GM12878 (cell line): ENCODE measurements around the gene MLPH. TPM values are rescaled to one million over a fixed set of nuclear protein-coding genes. Genes with fewer than 3 reads are reported as not detected.
A peak's percentile ranks its signal among the peaks of the same experiment; 100 is the strongest.

Experiments used
- ATAC-seq: fragments of 200-7000 bp; cut with Tn5 transposase; 3 replicates; pipeline ENCODE4 v1.9.1; 2020; ENCODE audit warnings: mild to moderate bottlenecking, moderate library complexity
- BruUV-seq: library from RNA; stranded (reverse); fragments of 400-500 nt; replicated peaks from 2 replicates; lab custom pipeline; 2021; lab: Mats Ljungman, UMichigan
- CTCF ChIA-PET: fragments of 300-600 bp; sonication (Branson Sonifier 250); formaldehyde crosslinking; extraction: SDS; loops from one replicate; lab custom pipeline; 2021; ENCODE audit warnings: inconsistent platforms; lab: Yijun Ruan, JAX
- POLR2A ChIA-PET: fragments of 350-600 bp; formaldehyde crosslinking; extraction: SDS; loops from one replicate; lab custom pipeline; 2021; ENCODE audit warnings: inconsistent platforms; lab: Charles Lee
- RAD21 ChIA-PET: fragments of 300-600 bp; sonication (Branson Sonifier 250); formaldehyde crosslinking; loops from one replicate; lab custom pipeline; 2023; ENCODE audit warnings: antibody characterized with exemption; ENCODE audit not compliant: unreplicated experiment; lab: Charles Lee
- SMC1A ChIA-PET: fragments of 300-600 bp; sonication (Branson Sonifier 250); formaldehyde crosslinking; loops from one replicate; lab custom pipeline; 2023; ENCODE audit not compliant: unreplicated experiment, uncharacterized antibody; lab: Charles Lee
- DNase-seq: peaks from one replicate; pipeline ENCODE4 v3.0.0-alpha.2; 2011; ENCODE audit warnings: low read depth, low spot score
- FAIRE-seq: peaks from 3 replicates; lab custom pipeline; 2011; peaks lifted over from hg19 to GRCh38; lab: Jason Lieb, UNC
- H2AFZ ChIP-seq: 2 replicates; pipeline ENCODE4 v1.6.0; 2011; ENCODE audit warnings: low read depth, low read length, control low read depth; ENCODE audit not compliant: control insufficient read depth
- H3K27ac ChIP-seq: 2 replicates; pipeline ENCODE4 v1.5.1; 2011; ENCODE audit warnings: control low read depth; ENCODE audit not compliant: control insufficient read depth, insufficient read depth
- H3K27me3 ChIP-seq, 2 experiments: replicated peaks in 1 of 2; 2 replicates each; pipeline versions ENCODE4 v1.6.0 to v1.6.1; 2011; ENCODE audit warnings: low read length in 1 of 2; ENCODE audit not compliant: control insufficient read depth in 2 of 2, insufficient read depth in 2 of 2
- H3K36me3 ChIP-seq, 2 experiments: 2 replicates each; pipeline ENCODE4 v1.5.1; 2011; ENCODE audit warnings: low read length in 1 of 2; ENCODE audit not compliant: control insufficient read depth in 2 of 2, insufficient read depth in 2 of 2
- H3K4me1 ChIP-seq: 2 replicates; pipeline ENCODE4 v1.6.1; 2011; ENCODE audit warnings: mild to moderate bottlenecking, low read length, moderate library complexity, mixed read lengths; ENCODE audit not compliant: control insufficient read depth, insufficient read depth
- H3K4me2 ChIP-seq: 2 replicates; pipeline ENCODE4 v1.6.0; 2011; ENCODE audit warnings: control low read depth; ENCODE audit not compliant: control insufficient read depth, insufficient read depth
- H3K4me3 ChIP-seq: fragments of 200-600 bp; sonication (generic); 2 replicates; pipeline ENCODE4 v1.5.1; 2016
- H3K79me2 ChIP-seq: 2 replicates; pipeline ENCODE4 v1.6.0; 2011; ENCODE audit warnings: low read length; ENCODE audit not compliant: control insufficient read depth, insufficient read depth
- H3K9ac ChIP-seq: 2 replicates; pipeline ENCODE4 v1.8.0; 2011; ENCODE audit warnings: low read length, control low read depth, mixed read lengths; ENCODE audit not compliant: control insufficient read depth, insufficient read depth
- H3K9me3 ChIP-seq: replicated peaks from 3 replicates; pipeline ENCODE4 v1.5.1; 2011; ENCODE audit warnings: mild to moderate bottlenecking, low read length; ENCODE audit not compliant: control insufficient read depth, insufficient read depth
- H4K20me1 ChIP-seq: 2 replicates; pipeline ENCODE4 v1.6.0; 2011; ENCODE audit not compliant: control insufficient read depth, insufficient read depth
- BHLHE40 ChIP-seq, 2 experiments: fragments of 450-650 bp in 1 of 2; IDR thresholded peaks; 2 replicates each; pipeline ENCODE4 v1.6.1; 2011 to 2017; ENCODE audit warnings: low read depth in 2 of 2, borderline replicate concordance in 1 of 2, improper control_type of control experiment in 1 of 2, low read length in 1 of 2, mild to moderate bottlenecking in 1 of 2
- CBX3 ChIP-seq: fragments of 200-600 bp; sonication (generic); IDR thresholded peaks from 2 replicates; pipeline ENCODE4 v1.6.1; 2016; ENCODE audit warnings: low read depth, borderline replicate concordance
- ETV6 ChIP-seq, 2 experiments: fragments of 450-650 bp in 1 of 2; IDR thresholded peaks in 1 of 2; conservative IDR thresholded peaks in 1 of 2; 2 replicates each; pipeline ENCODE4 v1.6.1; 2014; ENCODE audit warnings: antibody characterized with exemption in 1 of 2, borderline replicate concordance in 1 of 2, low read depth in 1 of 2, mild to moderate bottlenecking in 1 of 2, moderate library complexity in 1 of 2
- FOXM1 ChIP-seq: IDR thresholded peaks from 2 replicates; pipeline ENCODE4 v1.6.1; 2012; ENCODE audit warnings: low read depth, mild to moderate bottlenecking, inconsistent platforms, low read length, moderate library complexity
- IKZF1 ChIP-seq: fragments of 450-650 bp; conservative IDR thresholded peaks from 2 replicates; pipeline ENCODE4 v1.6.1; 2017; ENCODE audit warnings: antibody characterized with exemption, mild to moderate bottlenecking
- KDM1A ChIP-seq: fragments of 200-600 bp; sonication (generic); IDR thresholded peaks from 2 replicates; pipeline ENCODE4 v1.6.1; 2016; ENCODE audit warnings: borderline replicate concordance
- PAX8 ChIP-seq: fragments of 450-650 bp; IDR thresholded peaks from 2 replicates; pipeline ENCODE4 v1.6.1; 2017; ENCODE audit warnings: mild to moderate bottlenecking, moderate library complexity
- RAD21 ChIP-seq: IDR thresholded peaks from 2 replicates; pipeline ENCODE4 v1.6.1; 2011; ENCODE audit warnings: mild to moderate bottlenecking, low read depth, low read length, moderate library complexity; ENCODE audit not compliant: insufficient read depth
- RELA ChIP-seq: fragments of 450-650 bp; IDR thresholded peaks from 2 replicates; pipeline ENCODE4 v1.8.0; 2014; ENCODE audit warnings: borderline replicate concordance; ENCODE audit not compliant: partially characterized antibody
- RFX5 ChIP-seq: IDR thresholded peaks from 2 replicates; pipeline ENCODE4 v1.6.1; 2011; ENCODE audit warnings: low read depth, low read length, improper control_type of control experiment
- RUNX3 ChIP-seq: IDR thresholded peaks from 2 replicates; pipeline ENCODE4 v1.6.1; 2012; ENCODE audit warnings: low read length, inconsistent platforms
- SMAD1 ChIP-seq: fragments of 450-650 bp; IDR thresholded peaks from 2 replicates; pipeline ENCODE4 v1.6.1; 2018; ENCODE audit warnings: mild to moderate bottlenecking, low read depth; ENCODE audit not compliant: partially characterized antibody
- SMC3 ChIP-seq: IDR thresholded peaks from 2 replicates; pipeline ENCODE4 v1.6.1; 2011; ENCODE audit warnings: low read length, improper control_type of control experiment, borderline replicate concordance
- WGBS: methylation state at CpG from one replicate; pipeline ENCODE4 v1.1.6; 2016; ENCODE audit warnings: low lambda C conversion rate; ENCODE audit not compliant: insufficient replicate concordance, insufficient coverage; ENCODE audit errors: missing lambda C conversion rate; 5-methylcytosine and 5-hydroxymethylcytosine counted together
- in situ Hi-C: fragments of 300-500 bp; cut with MboI; formaldehyde crosslinking; loops from 9 replicates; pipeline ENCODE4 v1.14.3; 2018; ENCODE audit warnings: mixed read lengths
- intact Hi-C: fragments of 100-400 bp; cut with micrococcal nuclease; formaldehyde crosslinking; loops from one replicate; pipeline ENCODE4 v1.14.2; 2022; ENCODE audit not compliant: unreplicated experiment
- polyA plus RNA-seq, 11 experiments: library from polyadenylated mRNA; depleted of rRNA in 4 of 11; unstranded in 6 of 11; stranded (reverse) in 5 of 11; fragments of >200 nt; fragmentation: Nextera tagmentation in 4 of 11; fragmentation: Illumina TruSeq in 1 of 11; extraction: Ambion mirVana in 4 of 11; extraction: Trizol in 1 of 11; gene quantifications; 1 replicate in 1 of 11; 2 replicates in 10 of 11; pipeline versions ENCODE4 v1.2.1 to v1.2.3, GENCODE V29; 2011 to 2016; ENCODE audit warnings: inconsistent platforms in 2 of 11, missing spikeins in 2 of 11, low read depth in 1 of 11
- total RNA-seq, 4 experiments: library from RNA; depleted of rRNA in 3 of 4; stranded (reverse); fragments of >200 nt in 3 of 4; fragmentation: Illumina TruSeq in 1 of 4; extraction: Trizol in 1 of 4; gene quantifications; 2 replicates each; pipeline versions ENCODE4 v1.2.1 to v1.2.3, GENCODE V29; 2013 to 2021
- TF ChIP-seq, protein P1 (sequence below): fragments of 450-650 bp; IDR thresholded peaks from 2 replicates; pipeline ENCODE4 v1.6.1; 2018; ENCODE audit warnings: mild to moderate bottlenecking, low read depth, moderate library complexity; ENCODE audit not compliant: partially characterized antibody
- TF ChIP-seq, protein P2 (sequence below), 3 experiments: IDR thresholded peaks in 2 of 3; conservative IDR thresholded peaks in 1 of 3; 2 replicates each; pipeline ENCODE4 v1.5.1; 2011; ENCODE audit warnings: low read depth in 3 of 3, low read length in 3 of 3, mild to moderate bottlenecking in 3 of 3, control low read depth in 2 of 3, moderate library complexity in 2 of 3, inconsistent platforms in 1 of 3, mixed read lengths in 1 of 3; ENCODE audit not compliant: control insufficient read depth in 2 of 3, insufficient read depth in 1 of 3; ENCODE audit errors: extremely low read depth in 1 of 3

MLPH gene
- total and polyA plus RNA-seq, 10 of the 15 experiments (the other 5 are each of a cell fraction or from before 2014, with no cell fraction given) = 0.16 to 0.85 TPM; not detected in 8

DNA sequence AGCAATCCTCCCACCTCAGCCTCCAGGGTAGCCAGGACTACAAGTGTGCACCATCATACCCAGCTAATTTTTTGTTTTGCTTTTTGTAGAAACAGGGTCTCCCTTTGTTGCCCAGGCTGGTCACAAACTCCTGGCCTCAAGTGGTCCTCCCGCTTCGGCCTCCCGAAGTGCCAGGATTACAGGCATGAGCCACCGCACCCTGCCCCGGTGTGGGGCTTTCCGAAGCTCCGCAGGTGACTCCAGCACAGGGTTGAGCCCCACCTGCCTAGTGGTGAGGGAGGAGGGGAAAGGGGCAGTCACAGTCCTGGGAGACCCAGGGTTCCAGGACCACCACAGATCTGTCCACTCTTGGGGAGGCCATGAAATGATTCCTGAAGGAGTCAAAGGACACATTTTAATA is 84.5 kb downstream of the MLPH start (continued):
- TF ChIP-seq, protein P1, sequence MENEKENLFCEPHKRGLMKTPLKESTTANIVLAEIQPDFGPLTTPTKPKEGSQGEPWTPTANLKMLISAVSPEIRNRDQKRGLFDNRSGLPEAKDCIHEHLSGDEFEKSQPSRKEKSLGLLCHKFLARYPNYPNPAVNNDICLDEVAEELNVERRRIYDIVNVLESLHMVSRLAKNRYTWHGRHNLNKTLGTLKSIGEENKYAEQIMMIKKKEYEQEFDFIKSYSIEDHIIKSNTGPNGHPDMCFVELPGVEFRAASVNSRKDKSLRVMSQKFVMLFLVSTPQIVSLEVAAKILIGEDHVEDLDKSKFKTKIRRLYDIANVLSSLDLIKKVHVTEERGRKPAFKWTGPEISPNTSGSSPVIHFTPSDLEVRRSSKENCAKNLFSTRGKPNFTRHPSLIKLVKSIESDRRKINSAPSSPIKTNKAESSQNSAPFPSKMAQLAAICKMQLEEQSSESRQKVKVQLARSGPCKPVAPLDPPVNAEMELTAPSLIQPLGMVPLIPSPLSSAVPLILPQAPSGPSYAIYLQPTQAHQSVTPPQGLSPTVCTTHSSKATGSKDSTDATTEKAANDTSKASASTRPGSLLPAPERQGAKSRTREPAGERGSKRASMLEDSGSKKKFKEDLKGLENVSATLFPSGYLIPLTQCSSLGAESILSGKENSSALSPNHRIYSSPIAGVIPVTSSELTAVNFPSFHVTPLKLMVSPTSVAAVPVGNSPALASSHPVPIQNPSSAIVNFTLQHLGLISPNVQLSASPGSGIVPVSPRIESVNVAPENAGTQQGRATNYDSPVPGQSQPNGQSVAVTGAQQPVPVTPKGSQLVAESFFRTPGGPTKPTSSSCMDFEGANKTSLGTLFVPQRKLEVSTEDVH = no peak
- no peak for TF ChIP-seq SMAD1
- TF ChIP-seq, all 136 proteins: peak for 0

DNA sequence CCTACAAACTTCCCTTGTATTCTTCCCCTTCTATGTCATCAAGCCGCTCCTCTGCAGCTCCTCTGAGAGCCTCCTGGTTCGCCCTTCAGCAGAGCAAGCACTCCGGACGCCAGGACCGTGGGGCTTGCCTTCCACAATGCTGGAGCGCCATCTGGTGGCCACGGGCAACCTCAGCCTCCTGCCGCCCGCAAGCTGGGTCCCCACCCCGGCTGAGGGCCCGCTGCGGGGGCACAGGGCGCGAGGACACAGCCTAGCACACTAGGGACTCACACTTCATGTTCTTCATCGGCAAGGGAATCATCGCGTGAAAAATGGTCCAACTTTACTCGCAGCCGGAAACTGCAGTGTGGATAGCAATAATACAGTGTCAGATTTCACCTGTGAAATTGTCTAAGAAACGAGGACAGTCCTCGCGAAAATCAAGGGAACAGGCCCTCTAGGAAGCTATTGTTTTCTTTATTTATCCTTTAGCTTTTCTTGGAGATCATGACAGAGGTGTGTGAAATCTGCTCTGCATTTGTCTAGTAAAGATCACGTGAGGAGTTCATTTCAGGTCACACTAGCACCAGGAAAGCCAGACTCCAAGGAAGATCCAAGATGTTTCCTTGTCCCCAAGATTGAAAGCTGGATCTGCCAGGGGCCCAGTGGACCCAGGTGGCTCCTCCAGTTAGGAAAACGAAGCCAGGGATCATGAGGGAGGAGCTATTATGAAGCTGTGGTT is 85.1 kb downstream of the MLPH start:
- Histone ChIP-seq H2AFZ (no peak overlapping the region), H3K4me3 (no peak overlapping the region), H3K9ac (no peak overlapping the region), H3K9me3 (no peaks in the 10 kb centered on the region; the same call in 2 of the 3 replicates), H3K4me1 (no peaks in the 10 kb centered on the region), H3K27me3 (peaks cover 0 to 2% of the 10 kb centered on the region in 2 experiments; a peak in 1 of 4 replicates), H3K4me2 (no peak overlapping the region), H3K36me3 (no peaks in the 10 kb centered on the region), H4K20me1 (no peaks in the 10 kb centered on the region), H3K27ac (no peak overlapping the region), H3K79me2 (no peaks in the 10 kb centered on the region)
- no TSS peak for BruUV-seq
- FAIRE-seq (peak; percentile 73), DNase-seq (peak; percentile 34), ATAC-seq (peak; percentile 99)
- SMC1A ChIA-PET = interaction anchor here (0.6 to 7.1 kb wide), 31 partner anchors 9 to 421 kb away, joined by 3 to 190 read pairs (median 4); no protein-coding TSS in a partner anchor
- RAD21 ChIA-PET = interaction anchor here (0.6 to 7.4 kb wide), 33 partner anchors 8 to 452 kb away, joined by 3 to 300 read pairs (median 4); partner anchors contain the start of gene RAB17
- intact Hi-C loops (loop anchor here (1.0 to 5.0 kb wide), 4 partner anchors 60 to 418 kb away; no protein-coding TSS in a partner anchor), in situ Hi-C loops (loop anchor here (5.0 kb wide), 2 partner anchors 60 to 415 kb away; no protein-coding TSS in a partner anchor)
- WGBS = 10% methylated on average over 24 of the region's 24 CpGs
- CTCF ChIA-PET = interaction anchor here (0.7 to 6.7 kb wide), 41 partner anchors 10 to 463 kb away, joined by 3 to 364 read pairs (median 6); partner anchors contain the start of gene RAB17
- POLR2A ChIA-PET = interaction anchor here (2.3 kb wide), 1 partner anchor 59 kb away, joined by 11 read pairs; no protein-coding TSS in a partner anchor
- TF ChIP-seq RFX5 = peak; percentile 13; the same call in 1 of the 2 replicates
- TF ChIP-seq CBX3 = no peak
- peak; percentile 100 for TF ChIP-seq SMC3
- no peak for TF ChIP-seq PAX8
- TF ChIP-seq RAD21 = peak; percentile 99
- peak; percentile 50 for TF ChIP-seq RUNX3
- no peak for TF ChIP-seq RELA
- peak; percentile 54; the same call in 1 of the 2 replicates for TF ChIP-seq FOXM1
- no peak for TF ChIP-seq KDM1A
- no peak for TF ChIP-seq ETV6 (conservative IDR thresholded peaks at IDR 0.05 in 1 of 2, IDR thresholded peaks at IDR 0.05 in 1 of 2; ENCODE audit: borderline replicate concordance in 1 of 2, low read depth in 1 of 2)
- TF ChIP-seq BHLHE40 (IDR thresholded peaks at IDR 0.05; ENCODE audit: borderline replicate concordance in 1 of 2, low read depth in 2 of 2, low read length in 1 of 2) = 0 out of 4 replicates have a peak, but pooled peaks of 1 of the 2 experiments have one; percentile 39
- TF ChIP-seq IKZF1 = 0 out of 2 replicates have a peak, but pooled peaks have one; percentile 18
- TF ChIP-seq, protein P2, sequence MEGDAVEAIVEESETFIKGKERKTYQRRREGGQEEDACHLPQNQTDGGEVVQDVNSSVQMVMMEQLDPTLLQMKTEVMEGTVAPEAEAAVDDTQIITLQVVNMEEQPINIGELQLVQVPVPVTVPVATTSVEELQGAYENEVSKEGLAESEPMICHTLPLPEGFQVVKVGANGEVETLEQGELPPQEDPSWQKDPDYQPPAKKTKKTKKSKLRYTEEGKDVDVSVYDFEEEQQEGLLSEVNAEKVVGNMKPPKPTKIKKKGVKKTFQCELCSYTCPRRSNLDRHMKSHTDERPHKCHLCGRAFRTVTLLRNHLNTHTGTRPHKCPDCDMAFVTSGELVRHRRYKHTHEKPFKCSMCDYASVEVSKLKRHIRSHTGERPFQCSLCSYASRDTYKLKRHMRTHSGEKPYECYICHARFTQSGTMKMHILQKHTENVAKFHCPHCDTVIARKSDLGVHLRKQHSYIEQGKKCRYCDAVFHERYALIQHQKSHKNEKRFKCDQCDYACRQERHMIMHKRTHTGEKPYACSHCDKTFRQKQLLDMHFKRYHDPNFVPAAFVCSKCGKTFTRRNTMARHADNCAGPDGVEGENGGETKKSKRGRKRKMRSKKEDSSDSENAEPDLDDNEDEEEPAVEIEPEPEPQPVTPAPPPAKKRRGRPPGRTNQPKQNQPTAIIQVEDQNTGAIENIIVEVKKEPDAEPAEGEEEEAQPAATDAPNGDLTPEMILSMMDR (IDR thresholded peaks at IDR 0.05 in 2 of 3, conservative IDR thresholded peaks at IDR 0.05 in 1 of 3; ENCODE audit: control insufficient read depth in 2 of 3, extremely low read depth in 1 of 3, insufficient read depth in 1 of 3, low read depth in 3 of 3, low read length in 3 of 3) = peak; percentile 94 to 99 (median 95); a peak in 5 of 6 replicates
